CD14-positive monocyte (primary cell): ENCODE measurements around the gene IL6R. TPM values are rescaled to one million over a fixed set of nuclear protein-coding genes. Genes with fewer than 3 reads are reported as not detected.

Source experiments
- DNase-seq, 3 donors: peaks; one replicate each; pipeline ENCODE4 v3.0.0-alpha.2; 2011 to 2022
- H2AFZ ChIP-seq: 2 replicates; pipeline ENCODE4 v1.6.0; 2012; ENCODE audit warnings: mild to moderate bottlenecking, low read depth, low read length, inconsistent platforms; ENCODE audit not compliant: insufficient read depth, poor library complexity, severe bottlenecking
- H3K27ac ChIP-seq, 2 donors: 1 replicate in 1 of 2; 2 replicates in 1 of 2; pipeline ENCODE4 v1.5.1; 2012 to 2013; ENCODE audit warnings: low read length in 2 of 2, control low read depth in 1 of 2, inconsistent platforms in 1 of 2, low read depth in 1 of 2, mild to moderate bottlenecking in 1 of 2
- H3K27me3 ChIP-seq, 2 donors: one replicate each; pipeline versions ENCODE4 v1.6.0 to v1.6.1; 2011 to 2013; ENCODE audit warnings: low read length in 2 of 2; ENCODE audit not compliant: control insufficient read depth in 2 of 2, insufficient read depth in 2 of 2
- H3K36me3 ChIP-seq, 2 donors: replicated peaks in 1 of 2; 1 replicate in 1 of 2; 2 replicates in 1 of 2; pipeline versions ENCODE4 v1.5.1 to v1.6.1; 2012 to 2013; ENCODE audit warnings: low read length in 2 of 2, control low read depth in 1 of 2, inconsistent platforms in 1 of 2, mild to moderate bottlenecking in 1 of 2; ENCODE audit not compliant: insufficient read depth in 2 of 2, control insufficient read depth in 1 of 2
- H3K4me1 ChIP-seq, 2 donors: 1 replicate in 1 of 2; 2 replicates in 1 of 2; pipeline versions ENCODE4 v1.5.1 to v1.6.1; 2012 to 2013; ENCODE audit warnings: low read length in 2 of 2, control low read depth in 1 of 2, inconsistent platforms in 1 of 2, mild to moderate bottlenecking in 1 of 2, moderate library complexity in 1 of 2; ENCODE audit not compliant: insufficient read depth in 2 of 2, control insufficient read depth in 1 of 2
- H3K4me2 ChIP-seq: replicated peaks from 2 replicates; pipeline ENCODE3; 2012; ENCODE audit warnings: low read length, moderate library complexity, mild to moderate bottlenecking; ENCODE audit not compliant: poor library complexity, severe bottlenecking; ENCODE audit errors: extremely low read depth
- H3K4me3 ChIP-seq, 3 experiments: fragments of 200-600 bp in 1 of 3; sonication (generic) in 1 of 3; replicated peaks in 1 of 3; 1 replicate in 2 of 3; 2 replicates in 1 of 3; pipeline ENCODE4 v1.5.1; 2011 to 2013; ENCODE audit warnings: low read length in 3 of 3, mild to moderate bottlenecking in 3 of 3, control low read depth in 2 of 3, low read depth in 2 of 3, inconsistent platforms in 1 of 3, moderate library complexity in 1 of 3
- H3K79me2 ChIP-seq: 2 replicates; pipeline ENCODE4 v1.6.0; 2012; ENCODE audit warnings: mild to moderate bottlenecking, control low read depth, inconsistent platforms, low read length, moderate library complexity; ENCODE audit not compliant: insufficient read depth
- H3K9ac ChIP-seq: 2 replicates; pipeline ENCODE4 v1.6.0; 2017; ENCODE audit warnings: low read length, mild to moderate bottlenecking; ENCODE audit not compliant: insufficient read depth, poor library complexity, severe bottlenecking
- H3K9me3 ChIP-seq, 2 donors: replicated peaks in 1 of 2; 1 replicate in 1 of 2; 2 replicates in 1 of 2; pipeline versions ENCODE4 v1.5.1 to v1.6.1; 2012 to 2013; ENCODE audit warnings: low read length in 2 of 2, control low read depth in 1 of 2; ENCODE audit not compliant: control insufficient read depth in 1 of 2, insufficient read depth in 1 of 2
- H4K20me1 ChIP-seq: 2 replicates; pipeline ENCODE4 v1.6.0; 2012; ENCODE audit warnings: mild to moderate bottlenecking, low read length, control low read depth, moderate library complexity; ENCODE audit not compliant: insufficient read depth
- H3K27ac Mint-ChIP-seq, 7 donors: one replicate each; pipeline ENCODE4 v1.8.0; 2020; ENCODE audit warnings: mild to moderate bottlenecking in 7 of 7, mixed read lengths in 7 of 7, moderate library complexity in 6 of 7, inconsistent platforms in 2 of 7
- H3K27me3 Mint-ChIP-seq, 3 donors: one replicate each; pipeline ENCODE4 v1.8.0; 2021 to 2022; ENCODE audit warnings: low read depth in 3 of 3, mild to moderate bottlenecking in 3 of 3, mixed read lengths in 3 of 3, moderate library complexity in 3 of 3, inconsistent platforms in 1 of 3
- H3K36me3 Mint-ChIP-seq, 2 donors: one replicate each; pipeline ENCODE4 v1.8.0; 2020; ENCODE audit warnings: mixed read lengths in 2 of 2, inconsistent platforms in 1 of 2, mild to moderate bottlenecking in 1 of 2
- H3K4me1 Mint-ChIP-seq: one replicate; pipeline ENCODE4 v1.8.0; 2020; ENCODE audit warnings: mild to moderate bottlenecking, mixed read lengths
- H3K4me3 Mint-ChIP-seq, 2 donors: one replicate each; pipeline ENCODE4 v1.8.0; 2020; ENCODE audit warnings: mild to moderate bottlenecking in 2 of 2, mixed read lengths in 2 of 2, moderate library complexity in 1 of 2
- H3K9me3 Mint-ChIP-seq, 7 donors: one replicate each; pipeline ENCODE4 v1.8.0; 2020 to 2022; ENCODE audit warnings: mixed read lengths in 7 of 7, mild to moderate bottlenecking in 6 of 7, moderate library complexity in 6 of 7, inconsistent platforms in 2 of 7
- CTCF ChIP-seq: fragments of 200-600 bp; IDR thresholded peaks from one replicate; pipeline ENCODE4 v1.8.0; 2022; ENCODE audit warnings: antibody characterized with exemption, mild to moderate bottlenecking
- WGBS: methylation state at CpG from one replicate; pipeline ENCODE4 v1.1.5; 2013; ENCODE audit warnings: missing lambda C conversion rate; ENCODE audit not compliant: insufficient coverage; 5-methylcytosine and 5-hydroxymethylcytosine counted together
- intact Hi-C, 2 donors: fragments of 100-400 bp; cut with micrococcal nuclease; formaldehyde crosslinking; loops; one replicate each; pipeline versions ENCODE4 v1.15.0 to v1.15.1; 2023
- polyA plus RNA-seq, 3 donors: library from polyadenylated mRNA; depleted of rRNA in 1 of 3; unstranded in 2 of 3; stranded (reverse) in 1 of 3; fragments of 300-500 nt in 2 of 3; fragments of >200 nt in 1 of 3; fragmentation: Illumina TruSeq in 2 of 3; gene quantifications; 1 replicate in 2 of 3; 2 replicates in 1 of 3; pipeline ENCODE4 v1.2.3, GENCODE V29; 2012 to 2021

IL6R gene
- polyA plus RNA-seq, 3 donors, result 56.4 to 81.7 (median 62.1) TPM

- WGBS, result no CpG with 5 or more reads among the region's 3 CpGs
- Mint-ChIP-seq H3K27ac (no peak overlapping the region), H3K4me3 (no peak overlapping the region)
These were observed 107.6 kb downstream of the IL6R start for GRCh38 chr1:154512760-154513159.

GRCh38 chr1:154514066-154514553 is 109.0 kb downstream of the IL6R start:
- Histone ChIP-seq H2AFZ (no peak overlapping the region), H3K27ac (no peak overlapping the region), H3K79me2 (no peaks in the 10 kb centered on the region), H3K27me3 (no peaks in the 10 kb centered on the region), H3K36me3 (no peaks in the 10 kb centered on the region), H3K9me3 (no peaks in the 10 kb centered on the region), H3K4me2 (no peak overlapping the region), H3K4me3 (no peak overlapping the region), H4K20me1 (no peaks in the 10 kb centered on the region), H3K9ac (no peak overlapping the region), H3K4me1 (no peaks in the 10 kb centered on the region)
- no peak overlapping the region for H3K27ac Mint-ChIP-seq
- H3K4me3 Mint-ChIP-seq, result no peak overlapping the region
- H3K27me3 Mint-ChIP-seq, result peaks cover 8 to 19% (median 8%) of the 10 kb centered on the region in 3 donors
- TF ChIP-seq CTCF, result no peak
- intact Hi-C loops, result no loop called here
- H3K36me3 Mint-ChIP-seq, result no peaks in the 10 kb centered on the region
- 100% methylated on average over 2 of the region's 7 CpGs for WGBS
- DNase-seq, result no peak
- no peaks in the 10 kb centered on the region for H3K4me1 Mint-ChIP-seq
- peaks cover 0 to 1% (median 0%) of the 10 kb centered on the region in 7 donors for H3K9me3 Mint-ChIP-seq

More at GRCh38 chr1:154512760-154513159, 107.6 kb downstream of the IL6R start:
- no peak overlapping the region for H3K9ac ChIP-seq
- Mint-ChIP-seq H3K36me3 (no peaks in the 10 kb centered on the region), H3K9me3 (peaks cover 0 to 1% (median 0%) of the 10 kb centered on the region in 7 donors), H3K27me3 (peaks cover 13 to 19% (median 13%) of the 10 kb centered on the region in 3 donors), H3K4me1 (no peaks in the 10 kb centered on the region)
- H3K4me1 ChIP-seq, result no peaks in the 10 kb centered on the region
- TF ChIP-seq CTCF, result no peak
- intact Hi-C loops, result no loop called here
- H3K4me3 ChIP-seq, result no peak overlapping the region
- H3K27ac ChIP-seq, result no peak overlapping the region
- H3K36me3 ChIP-seq, result no peaks in the 10 kb centered on the region
- no peaks in the 10 kb centered on the region for H3K79me2 ChIP-seq
- H4K20me1 ChIP-seq, result no peaks in the 10 kb centered on the region
- H3K9me3 ChIP-seq, result no peaks in the 10 kb centered on the region
- H2AFZ ChIP-seq, result no peak overlapping the region
- peaks cover 0 to 4% of the 10 kb centered on the region in 2 donors for H3K27me3 ChIP-seq
- no peak overlapping the region for H3K4me2 ChIP-seq
- no peak for DNase-seq
